ENCODE results near the gene FADS6. TPM values are rescaled to one million over a fixed set of nuclear protein-coding genes. Genes with fewer than 3 reads are reported as not detected.
A peak's percentile ranks its signal among the peaks of the same experiment; 100 is the strongest.

The FADS6 gene
- total RNA-seq, 4 donors from 2014 or later, result not detected

GRCh38 chr17:74930535-74931036 is 37.2 kb upstream of the FADS6 start:
- TF ChIP-seq, protein P1, sequence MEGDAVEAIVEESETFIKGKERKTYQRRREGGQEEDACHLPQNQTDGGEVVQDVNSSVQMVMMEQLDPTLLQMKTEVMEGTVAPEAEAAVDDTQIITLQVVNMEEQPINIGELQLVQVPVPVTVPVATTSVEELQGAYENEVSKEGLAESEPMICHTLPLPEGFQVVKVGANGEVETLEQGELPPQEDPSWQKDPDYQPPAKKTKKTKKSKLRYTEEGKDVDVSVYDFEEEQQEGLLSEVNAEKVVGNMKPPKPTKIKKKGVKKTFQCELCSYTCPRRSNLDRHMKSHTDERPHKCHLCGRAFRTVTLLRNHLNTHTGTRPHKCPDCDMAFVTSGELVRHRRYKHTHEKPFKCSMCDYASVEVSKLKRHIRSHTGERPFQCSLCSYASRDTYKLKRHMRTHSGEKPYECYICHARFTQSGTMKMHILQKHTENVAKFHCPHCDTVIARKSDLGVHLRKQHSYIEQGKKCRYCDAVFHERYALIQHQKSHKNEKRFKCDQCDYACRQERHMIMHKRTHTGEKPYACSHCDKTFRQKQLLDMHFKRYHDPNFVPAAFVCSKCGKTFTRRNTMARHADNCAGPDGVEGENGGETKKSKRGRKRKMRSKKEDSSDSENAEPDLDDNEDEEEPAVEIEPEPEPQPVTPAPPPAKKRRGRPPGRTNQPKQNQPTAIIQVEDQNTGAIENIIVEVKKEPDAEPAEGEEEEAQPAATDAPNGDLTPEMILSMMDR (IDR thresholded peaks at IDR 0.05 in 4 of 5, conservative IDR thresholded peaks at IDR 0.05 in 1 of 5), result no peak
- TF ChIP-seq POLR2A (IDR thresholded peaks at IDR 0.05), result no peak
- H3K4me3 ChIP-seq, result no peak overlapping the region
- peaks cover 31 to 52% (median 38%) of the 10 kb centered on the region in 3 donors for H3K27me3 ChIP-seq
- ATAC-seq, result no peak
- intact Hi-C loops (cut with DNase I; ENCODE audit: low total_unique reads) (no loop called here), in situ Hi-C loops (cut with MboI; ENCODE audit: low sequenced_read_pairs in 4 of 4) (no loop called here)
- no peaks in the 10 kb centered on the region for H3K9me3 ChIP-seq
- H3K36me3 ChIP-seq, result no peaks in the 10 kb centered on the region
- H3K4me1 ChIP-seq, result no peaks in the 10 kb centered on the region
- no peak for DNase-seq
- no peak overlapping the region for H3K27ac ChIP-seq

DNA sequence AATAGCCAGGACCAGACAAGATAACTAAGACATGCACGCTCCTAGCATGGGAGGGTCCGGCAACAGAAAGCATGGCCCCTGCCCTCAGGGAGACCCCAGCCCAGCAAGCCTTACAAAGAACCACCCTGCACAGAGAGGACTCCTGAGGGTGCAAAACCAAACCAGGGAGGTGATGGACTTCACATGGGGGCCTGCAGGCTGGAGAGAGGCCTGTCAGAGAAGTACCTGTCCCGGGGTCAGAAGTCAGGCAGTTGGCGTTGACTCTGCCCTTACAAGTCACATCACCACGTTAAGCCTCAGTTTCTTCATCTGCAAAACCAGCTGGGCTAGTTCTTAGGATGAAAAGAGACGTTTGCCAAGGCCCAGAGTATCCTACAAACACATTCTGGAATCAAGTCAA is 35.4 kb upstream of the FADS6 start:
- intact Hi-C loops (cut with DNase I; ENCODE audit: low total_unique reads), result no loop called here
- no peak for DNase-seq
- no peak overlapping the region for H3K27ac ChIP-seq
- in situ Hi-C loops (cut with MboI; ENCODE audit: low sequenced_read_pairs in 4 of 4), result no loop called here
- no peaks in the 10 kb centered on the region for H3K36me3 ChIP-seq
- ATAC-seq, result no peak
- H3K27me3 ChIP-seq, result peaks cover 41 to 53% (median 43%) of the 10 kb centered on the region in 3 donors
- peaks cover 0 to 3% of the 10 kb centered on the region in 2 donors for H3K4me1 ChIP-seq
- no peak overlapping the region for H3K4me3 ChIP-seq
- TF ChIP-seq, protein P1 (IDR thresholded peaks at IDR 0.05 in 4 of 5, conservative IDR thresholded peaks at IDR 0.05 in 1 of 5), result no peak
- TF ChIP-seq POLR2A (IDR thresholded peaks at IDR 0.05), result no peak
- H3K9me3 ChIP-seq, result no peaks in the 10 kb centered on the region

- no peak for TF ChIP-seq POLR2A (IDR thresholded peaks at IDR 0.05)
- TF ChIP-seq, protein P1 (IDR thresholded peaks at IDR 0.05 in 4 of 5, conservative IDR thresholded peaks at IDR 0.05 in 1 of 5), result no peak
These were observed 31.8 kb upstream of the FADS6 start for GRCh38 chr17:74925242-74925641.

GRCh38 chr17:74924250-74924948 is 31.0 kb upstream of the FADS6 start, which contains the start of gene OTOP2:
Gene OTOP2, plus strand, starts transcription at chr17:74924273. Its CDS starts 360 bp downstream, at chr17:74924633.
- H3K4me3 ChIP-seq, result peak within 1 kb of the TSS; percentile 10 to 54 (median 42)
- H3K9me3 ChIP-seq, result no peaks in the 10 kb centered on the region
- intact Hi-C loops (cut with DNase I; ENCODE audit: low total_unique reads), result no loop called here
- in situ Hi-C loops (cut with MboI; ENCODE audit: low sequenced_read_pairs in 4 of 4), result no loop called here
- peaks cover 49 to 58% (median 56%) of the 10 kb centered on the region in 3 donors for H3K27me3 ChIP-seq
- TF ChIP-seq, protein P1 (IDR thresholded peaks at IDR 0.05 in 4 of 5, conservative IDR thresholded peaks at IDR 0.05 in 1 of 5), result no peak
- TF ChIP-seq POLR2A (IDR thresholded peaks at IDR 0.05), result no peak
- H3K36me3 ChIP-seq, result no peaks in the 10 kb centered on the region
- peak; percentile 12 to 20 for DNase-seq
- peaks cover 0 to 14% of the 10 kb centered on the region in 2 donors for H3K4me1 ChIP-seq
- H3K27ac ChIP-seq, result no peak within 1 kb of the TSS
- ATAC-seq, result no peak

More at GRCh38 chr17:74925242-74925641, 31.8 kb upstream of the FADS6 start:
- Histone ChIP-seq H3K27me3 (peaks cover 49 to 58% (median 56%) of the 10 kb centered on the region in 3 donors), H3K4me3 (no peak overlapping the region), H3K36me3 (no peaks in the 10 kb centered on the region), H3K27ac (no peak overlapping the region), H3K4me1 (peaks cover 0 to 14% of the 10 kb centered on the region in 2 donors), H3K9me3 (no peaks in the 10 kb centered on the region)
- DNase-seq (no peak), ATAC-seq (no peak)
- in situ Hi-C loops (cut with MboI; ENCODE audit: low sequenced_read_pairs in 4 of 4), result no loop called here
- intact Hi-C loops (cut with DNase I; ENCODE audit: low total_unique reads), result no loop called here

Data from gastrocnemius medialis (tissue), 4 donors.